HepG2 (cell line): ENCODE results near the gene DQX1. TPM values are rescaled to one million over a fixed set of nuclear protein-coding genes. Genes with fewer than 3 reads are reported as not detected.

Experiments used
- BCL6 ChIP-seq: IDR thresholded peaks from 2 replicates; pipeline ENCODE4 v1.6.1; 2016; ENCODE audit warnings: missing genetic modification reagents, missing compliant biosample characterization
- CHD2 ChIP-seq: IDR thresholded peaks from 2 replicates; pipeline ENCODE4 v1.6.1; 2011; ENCODE audit warnings: low read depth, low read length, improper control_type of control experiment
- GMEB1 ChIP-seq: sonication (generic); formaldehyde crosslinking; IDR thresholded peaks from 2 replicates; pipeline ENCODE4 v1.5.1; 2020; ENCODE audit warnings: missing genetic modification reagents, mild to moderate bottlenecking, borderline replicate concordance
- IRF2 ChIP-seq: IDR thresholded peaks from 2 replicates; pipeline ENCODE4 v1.6.1; 2018; ENCODE audit warnings: missing genetic modification reagents, missing compliant biosample characterization
- KLF16 ChIP-seq, 2 experiments: sonication (generic) in 1 of 2; formaldehyde crosslinking in 1 of 2; IDR thresholded peaks; 2 replicates each; pipeline versions ENCODE4 v1.6.1 to v1.8.0; 2016 to 2023; ENCODE audit warnings: missing genetic modification reagents in 2 of 2, missing compliant biosample characterization in 1 of 2
- MIER2 ChIP-seq: IDR thresholded peaks from 2 replicates; pipeline ENCODE4 v1.6.1; 2016; ENCODE audit warnings: missing biosample characterization, missing genetic modification reagents
- NFE2L1 ChIP-seq: sonication (generic); formaldehyde crosslinking; IDR thresholded peaks from 2 replicates; pipeline ENCODE4 v1.4.0; 2020; ENCODE audit warnings: missing genetic modification reagents, mild to moderate bottlenecking, borderline replicate concordance
- NR2C2 ChIP-seq: sonication (generic); formaldehyde crosslinking; IDR thresholded peaks from 2 replicates; pipeline ENCODE4 v1.4.0; 2020; ENCODE audit warnings: missing genetic modification reagents, mild to moderate bottlenecking, moderate library complexity, borderline replicate concordance
- PAF1 ChIP-seq: IDR thresholded peaks from 2 replicates; pipeline ENCODE4 v1.6.1; 2016; ENCODE audit warnings: missing genetic modification reagents, missing compliant biosample characterization
- PATZ1 ChIP-seq: sonication (generic); formaldehyde crosslinking; IDR thresholded peaks from 2 replicates; pipeline ENCODE4 v1.4.0; 2020; ENCODE audit warnings: missing genetic modification reagents
- SAFB2 ChIP-seq: sonication (generic); formaldehyde crosslinking; IDR thresholded peaks from 2 replicates; pipeline ENCODE4 v1.5.1; 2020; ENCODE audit warnings: missing genetic modification reagents, low read depth, mild to moderate bottlenecking, borderline replicate concordance
- SMARCC2 ChIP-seq: fragments of 450-650 bp; IDR thresholded peaks from 2 replicates; pipeline ENCODE4 v1.6.1; 2017; ENCODE audit warnings: antibody characterized with exemption, mild to moderate bottlenecking
- TOE1 ChIP-seq: sonication (generic); formaldehyde crosslinking; IDR thresholded peaks from 2 replicates; pipeline ENCODE4 v1.4.0; 2020; ENCODE audit warnings: mild to moderate bottlenecking, missing genetic modification reagents
- ZNF335 ChIP-seq: sonication (generic); formaldehyde crosslinking; IDR thresholded peaks from 2 replicates; pipeline ENCODE4 v1.4.0; 2020; ENCODE audit warnings: missing genetic modification reagents
- ZNF7 ChIP-seq: IDR thresholded peaks from 2 replicates; pipeline ENCODE4 v1.6.1; 2016; ENCODE audit warnings: missing biosample characterization, missing genetic modification reagents
- polyA plus RNA-seq, 8 experiments: library from polyadenylated mRNA; depleted of rRNA in 3 of 8; stranded (reverse) in 7 of 8; unstranded in 1 of 8; fragments of >200 nt; fragmentation: Illumina TruSeq in 4 of 8; extraction: Trizol in 4 of 8; gene quantifications; 2 replicates each; pipeline versions ENCODE4 v1.2.1 to v1.2.3, GENCODE V29; 2011 to 2016; ENCODE audit warnings: low read depth in 4 of 8, missing spikeins in 1 of 8, mixed read lengths in 1 of 8; ENCODE audit not compliant: insufficient read depth in 1 of 8
- total RNA-seq, 5 experiments: library from RNA; depleted of rRNA; stranded (reverse); fragments of >200 nt; fragmentation: Illumina TruSeq; extraction: Trizol; gene quantifications; 2 replicates each; pipeline ENCODE4 v1.2.3, GENCODE V29; 2016; ENCODE audit warnings: low read depth in 1 of 5
- TF ChIP-seq, protein P1 (sequence below): sonication (generic); formaldehyde crosslinking; IDR thresholded peaks from 2 replicates; pipeline ENCODE4 v1.4.0; 2020; ENCODE audit warnings: mild to moderate bottlenecking, low read depth, missing genetic modification reagents
- TF ChIP-seq, protein P2 (sequence below): sonication (generic); formaldehyde crosslinking; IDR thresholded peaks from 2 replicates; pipeline ENCODE4 v1.9.0; 2021; ENCODE audit warnings: missing genetic modification reagents, borderline replicate concordance
- TF ChIP-seq, protein P3 (sequence below): sonication (generic); formaldehyde crosslinking; IDR thresholded peaks from 2 replicates; pipeline ENCODE4 v1.5.1; 2020; ENCODE audit warnings: mild to moderate bottlenecking, missing genetic modification reagents, moderate library complexity

DQX1 gene
- total and polyA plus RNA-seq, 2 of the 13 experiments (the other 11 are each of a cell fraction or from before 2014, with no cell fraction given), result 27.6 to 89.8 TPM

GRCh38 chr2:74496997-74497776 is 28.8 kb downstream of the DQX1 start (continued):
- TF ChIP-seq, protein P1, sequence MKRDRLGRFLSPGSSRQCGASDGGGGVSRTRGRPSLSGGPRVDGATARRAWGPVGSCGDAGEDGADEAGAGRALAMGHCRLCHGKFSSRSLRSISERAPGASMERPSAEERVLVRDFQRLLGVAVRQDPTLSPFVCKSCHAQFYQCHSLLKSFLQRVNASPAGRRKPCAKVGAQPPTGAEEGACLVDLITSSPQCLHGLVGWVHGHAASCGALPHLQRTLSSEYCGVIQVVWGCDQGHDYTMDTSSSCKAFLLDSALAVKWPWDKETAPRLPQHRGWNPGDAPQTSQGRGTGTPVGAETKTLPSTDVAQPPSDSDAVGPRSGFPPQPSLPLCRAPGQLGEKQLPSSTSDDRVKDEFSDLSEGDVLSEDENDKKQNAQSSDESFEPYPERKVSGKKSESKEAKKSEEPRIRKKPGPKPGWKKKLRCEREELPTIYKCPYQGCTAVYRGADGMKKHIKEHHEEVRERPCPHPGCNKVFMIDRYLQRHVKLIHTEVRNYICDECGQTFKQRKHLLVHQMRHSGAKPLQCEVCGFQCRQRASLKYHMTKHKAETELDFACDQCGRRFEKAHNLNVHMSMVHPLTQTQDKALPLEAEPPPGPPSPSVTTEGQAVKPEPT (CRISPR knock-in tag), result peak; percentile 49; the same call in 1 of the 2 replicates
- TF ChIP-seq, protein P2, sequence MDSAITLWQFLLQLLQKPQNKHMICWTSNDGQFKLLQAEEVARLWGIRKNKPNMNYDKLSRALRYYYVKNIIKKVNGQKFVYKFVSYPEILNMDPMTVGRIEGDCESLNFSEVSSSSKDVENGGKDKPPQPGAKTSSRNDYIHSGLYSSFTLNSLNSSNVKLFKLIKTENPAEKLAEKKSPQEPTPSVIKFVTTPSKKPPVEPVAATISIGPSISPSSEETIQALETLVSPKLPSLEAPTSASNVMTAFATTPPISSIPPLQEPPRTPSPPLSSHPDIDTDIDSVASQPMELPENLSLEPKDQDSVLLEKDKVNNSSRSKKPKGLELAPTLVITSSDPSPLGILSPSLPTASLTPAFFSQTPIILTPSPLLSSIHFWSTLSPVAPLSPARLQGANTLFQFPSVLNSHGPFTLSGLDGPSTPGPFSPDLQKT (CRISPR knock-in tag), result no peak
- TF ChIP-seq GMEB1, result no peak
- TF ChIP-seq NR2C2 (CRISPR knock-in tag), result peak; percentile 70
- TF ChIP-seq, protein P3, sequence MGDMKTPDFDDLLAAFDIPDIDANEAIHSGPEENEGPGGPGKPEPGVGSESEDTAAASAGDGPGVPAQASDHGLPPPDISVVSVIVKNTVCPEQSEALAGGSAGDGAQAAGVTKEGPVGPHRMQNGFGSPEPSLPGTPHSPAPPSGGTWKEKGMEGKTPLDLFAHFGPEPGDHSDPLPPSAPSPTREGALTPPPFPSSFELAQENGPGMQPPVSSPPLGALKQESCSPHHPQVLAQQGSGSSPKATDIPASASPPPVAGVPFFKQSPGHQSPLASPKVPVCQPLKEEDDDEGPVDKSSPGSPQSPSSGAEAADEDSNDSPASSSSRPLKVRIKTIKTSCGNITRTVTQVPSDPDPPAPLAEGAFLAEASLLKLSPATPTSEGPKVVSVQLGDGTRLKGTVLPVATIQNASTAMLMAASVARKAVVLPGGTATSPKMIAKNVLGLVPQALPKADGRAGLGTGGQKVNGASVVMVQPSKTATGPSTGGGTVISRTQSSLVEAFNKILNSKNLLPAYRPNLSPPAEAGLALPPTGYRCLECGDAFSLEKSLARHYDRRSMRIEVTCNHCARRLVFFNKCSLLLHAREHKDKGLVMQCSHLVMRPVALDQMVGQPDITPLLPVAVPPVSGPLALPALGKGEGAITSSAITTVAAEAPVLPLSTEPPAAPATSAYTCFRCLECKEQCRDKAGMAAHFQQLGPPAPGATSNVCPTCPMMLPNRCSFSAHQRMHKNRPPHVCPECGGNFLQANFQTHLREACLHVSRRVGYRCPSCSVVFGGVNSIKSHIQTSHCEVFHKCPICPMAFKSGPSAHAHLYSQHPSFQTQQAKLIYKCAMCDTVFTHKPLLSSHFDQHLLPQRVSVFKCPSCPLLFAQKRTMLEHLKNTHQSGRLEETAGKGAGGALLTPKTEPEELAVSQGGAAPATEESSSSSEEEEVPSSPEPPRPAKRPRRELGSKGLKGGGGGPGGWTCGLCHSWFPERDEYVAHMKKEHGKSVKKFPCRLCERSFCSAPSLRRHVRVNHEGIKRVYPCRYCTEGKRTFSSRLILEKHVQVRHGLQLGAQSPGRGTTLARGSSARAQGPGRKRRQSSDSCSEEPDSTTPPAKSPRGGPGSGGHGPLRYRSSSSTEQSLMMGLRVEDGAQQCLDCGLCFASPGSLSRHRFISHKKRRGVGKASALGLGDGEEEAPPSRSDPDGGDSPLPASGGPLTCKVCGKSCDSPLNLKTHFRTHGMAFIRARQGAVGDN (CRISPR knock-in tag), result no peak
- no peak for TF ChIP-seq SMARCC2
- TF ChIP-seq CHD2, result no peak
- TF ChIP-seq ZNF335, result no peak
- TF ChIP-seq PATZ1 (CRISPR knock-in tag), result peak; percentile 70; the same call in 1 of the 2 replicates
- TF ChIP-seq SAFB2 (CRISPR knock-in tag), result no peak
- no peak for TF ChIP-seq TOE1 (CRISPR knock-in tag)
- TF ChIP-seq BCL6 (CRISPR knock-in tag), result peak; percentile 52; the same call in 1 of the 2 replicates
- no peak for TF ChIP-seq ZNF7 (CRISPR knock-in tag)
- no peak; the same call in 1 of the 2 replicates for TF ChIP-seq MIER2
- TF ChIP-seq KLF16 (CRISPR knock-in tag; IDR thresholded peaks at IDR 0.05), result 0 out of 4 replicates have a peak, but pooled peaks of 1 of the 2 experiments have one; percentile 3
- 0 out of 2 replicates have a peak, but pooled peaks have one; percentile 58 for TF ChIP-seq PAF1 (CRISPR knock-in tag)
- peak; percentile 9; the same call in 1 of the 2 replicates for TF ChIP-seq IRF2 (CRISPR knock-in tag)
- TF ChIP-seq NFE2L1, result no peak
